GM18502 (cell line): Measurements from ENCODE around the gene MYO10.
"Not testable (repeated sequence)": the region's sequence is repeated elsewhere in the genome, so short reads cannot be mapped to it uniquely, and the experiment has no call there.

Experiments used
- ATAC-seq: cut with Tn5 transposase; IDR thresholded peaks from one replicate; pipeline ENCODE4 v1.9.1; 2021; ENCODE audit warnings: mild to moderate bottlenecking; ENCODE audit not compliant: unreplicated experiment, poor library complexity

The MYO10 gene

DNA sequence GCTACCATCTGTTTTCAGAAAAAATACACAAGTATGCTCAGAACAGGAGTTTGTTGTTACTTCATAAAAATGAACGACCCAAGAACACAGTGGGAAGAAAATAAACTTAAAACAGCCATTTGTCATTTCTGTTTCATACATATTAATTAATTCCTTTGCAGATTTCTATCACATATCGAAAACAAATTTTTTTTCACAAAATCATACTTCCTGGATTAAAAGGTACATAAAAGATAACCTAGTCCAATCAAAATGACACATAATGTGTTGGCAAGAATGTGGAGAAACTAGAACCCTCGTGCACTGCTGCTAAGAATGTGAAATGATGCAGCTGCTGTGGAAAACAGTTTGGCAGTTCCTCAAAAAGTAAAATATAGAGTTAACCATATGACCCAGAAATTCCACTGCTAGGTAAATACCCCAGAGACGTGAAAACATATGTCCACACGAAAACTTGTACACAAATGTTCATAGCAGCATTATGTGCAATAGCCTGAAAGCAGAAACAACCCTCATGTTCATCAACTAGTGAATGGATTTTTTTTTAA lies 46.0 kb downstream of the MYO10 start:
- no peak for ATAC-seq

DNA sequence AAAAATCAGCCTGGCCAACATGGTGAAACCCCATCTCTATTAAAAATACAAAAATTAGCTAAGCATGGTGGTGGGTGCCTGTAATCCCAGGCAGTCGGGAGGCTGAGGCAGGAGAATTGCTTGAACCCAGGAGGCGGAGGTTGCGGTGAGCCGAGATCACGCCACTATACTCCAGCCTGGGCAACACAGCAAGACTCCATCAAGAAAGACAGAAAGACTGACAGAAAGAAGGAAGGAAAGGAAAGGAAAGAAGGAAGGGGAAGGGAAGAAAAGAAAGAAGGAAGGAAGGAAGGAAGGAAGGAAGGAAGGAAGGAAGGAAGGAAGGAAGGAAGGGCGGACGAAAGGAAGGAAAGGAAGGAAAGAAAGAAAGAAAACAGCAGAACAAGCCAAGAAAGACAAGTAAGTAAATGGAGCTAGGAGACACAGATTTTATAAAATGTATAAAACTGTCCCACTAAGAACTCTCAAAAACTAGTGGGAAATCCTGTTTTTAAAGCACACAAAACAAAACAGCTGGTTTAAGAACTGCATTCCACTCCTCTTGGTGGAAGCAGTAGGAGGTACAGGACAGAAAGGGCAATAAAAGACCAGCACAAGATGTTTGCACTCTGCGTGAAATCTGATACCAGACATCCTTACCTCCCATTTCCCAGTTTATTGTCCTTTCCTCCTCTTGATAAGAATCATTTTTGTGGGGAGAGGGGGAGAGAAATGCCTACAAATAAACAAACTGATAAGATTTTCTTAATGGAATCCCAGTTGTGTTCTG lies 46.7 kb downstream of the MYO10 start:
- ATAC-seq: no peak

DNA sequence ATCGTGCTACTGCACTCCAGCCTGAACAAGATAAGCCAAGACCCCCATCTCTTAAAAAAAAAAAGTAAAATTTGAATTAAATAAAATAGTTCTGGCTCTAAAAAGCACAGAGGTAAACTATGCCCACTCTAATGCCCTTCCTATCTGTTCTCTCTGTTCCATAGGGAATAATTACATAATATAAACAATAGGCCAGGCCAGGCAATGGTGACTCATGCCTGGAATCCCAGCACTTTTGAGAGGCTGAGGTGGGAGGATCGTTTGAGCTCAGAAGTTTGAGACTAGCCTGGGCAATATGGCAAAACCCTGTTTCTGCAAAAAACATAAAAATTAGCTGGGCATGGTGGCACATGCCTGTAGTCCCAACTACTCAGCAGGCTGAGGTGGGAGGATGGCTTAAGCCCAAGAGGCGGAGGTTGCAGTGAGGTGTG lies 47.4 kb downstream of the MYO10 start:
- no peak for ATAC-seq

DNA sequence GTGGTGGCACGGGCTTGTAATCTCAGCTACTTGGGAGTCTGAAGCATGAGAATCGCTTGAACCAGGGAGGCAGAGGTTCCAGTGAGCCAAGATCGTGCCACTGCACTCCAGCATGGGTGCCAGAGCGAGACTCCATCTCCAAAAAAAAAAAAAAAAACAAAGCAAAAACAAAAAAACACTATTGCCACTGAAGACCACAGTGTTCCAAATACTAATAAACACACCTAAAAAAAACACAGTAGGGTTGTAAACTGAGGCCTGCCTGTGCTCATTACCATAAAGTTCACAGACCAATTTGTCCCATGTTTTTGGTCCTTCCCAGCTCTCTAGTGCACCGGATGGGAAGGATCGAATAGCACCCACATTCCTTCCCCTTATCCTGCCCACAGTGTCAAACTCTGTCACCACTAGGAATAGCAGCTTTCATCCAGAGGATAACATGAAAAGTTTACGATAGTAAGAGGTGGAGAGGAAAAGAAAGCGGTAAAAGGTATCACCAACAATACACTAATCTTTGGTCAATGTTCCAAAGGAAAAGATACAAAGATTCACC lies 49.2 kb downstream of the MYO10 start:
- ATAC-seq: no peak

DNA sequence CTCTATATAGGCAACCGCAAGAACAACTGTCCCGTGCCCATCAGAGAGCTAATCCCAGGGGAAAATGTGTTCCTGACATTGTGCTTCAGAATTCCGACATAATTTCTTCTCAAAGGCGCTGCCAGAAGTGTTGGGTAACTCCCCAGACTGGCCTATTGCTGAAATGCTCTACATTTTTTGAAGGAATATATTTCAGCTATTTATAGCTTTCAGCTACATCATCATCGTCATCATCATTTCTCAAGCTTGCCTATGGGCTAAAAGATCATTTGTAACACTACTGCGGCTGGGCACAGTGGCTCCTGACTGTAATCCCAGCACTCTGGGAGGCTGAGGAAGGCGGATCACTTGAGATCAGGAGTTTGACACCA lies 49.7 kb downstream of the MYO10 start:
- no peak for ATAC-seq

DNA sequence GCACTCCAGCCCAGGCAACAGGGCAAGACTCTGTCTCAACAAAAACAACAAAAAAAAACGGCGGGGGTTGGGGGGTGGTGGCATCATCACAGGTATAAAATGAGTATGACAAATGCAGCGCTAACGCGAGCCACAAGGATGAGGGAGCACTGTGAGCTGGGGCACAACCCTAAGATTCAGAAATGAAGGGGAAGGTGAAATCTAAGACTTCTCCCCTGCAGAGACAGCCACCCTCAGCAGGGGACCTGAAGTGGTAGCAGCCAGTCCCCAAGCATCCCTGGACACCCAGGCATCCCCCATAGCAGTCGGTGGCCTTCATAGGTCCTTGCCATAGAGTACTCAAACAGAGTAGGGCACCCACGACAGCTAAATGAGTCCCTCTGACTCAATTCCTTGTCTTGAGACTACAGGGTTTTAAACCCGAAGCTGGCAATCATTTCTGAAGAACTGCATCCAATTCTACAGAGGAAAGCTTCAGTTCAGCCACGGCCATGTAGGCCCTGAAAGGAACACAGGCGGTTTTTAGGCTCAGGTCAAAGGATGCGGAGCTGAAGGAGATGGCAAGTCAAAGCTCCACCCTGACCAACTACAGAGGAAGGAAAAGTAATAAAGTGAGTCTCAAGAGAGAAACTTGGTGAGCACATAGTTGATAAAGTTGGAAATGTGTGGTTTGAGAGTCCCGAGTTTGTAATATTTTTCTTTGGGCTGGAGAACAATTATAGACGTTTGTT lies 50.3 kb downstream of the MYO10 start:
- no peak for ATAC-seq

DNA sequence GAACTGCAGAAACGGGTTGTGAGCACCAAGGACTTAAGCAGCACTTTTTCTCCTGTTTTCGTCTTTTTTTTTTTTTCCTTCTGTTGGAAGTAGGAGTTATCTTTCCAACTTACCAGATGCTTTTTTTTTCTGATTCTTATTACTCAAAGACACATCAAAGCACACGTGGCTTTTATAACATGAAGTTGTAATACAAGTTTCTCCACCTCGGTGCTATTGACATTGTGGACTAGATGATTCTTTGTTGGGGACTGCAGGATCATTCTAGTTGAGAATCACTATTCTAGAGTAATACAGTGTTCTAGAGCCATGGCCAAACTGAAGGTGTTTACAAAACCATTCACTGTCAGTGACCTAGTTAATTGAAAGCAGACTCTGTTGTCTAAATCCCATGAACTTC lies 51.5 kb downstream of the MYO10 start:
- no peak for ATAC-seq

DNA sequence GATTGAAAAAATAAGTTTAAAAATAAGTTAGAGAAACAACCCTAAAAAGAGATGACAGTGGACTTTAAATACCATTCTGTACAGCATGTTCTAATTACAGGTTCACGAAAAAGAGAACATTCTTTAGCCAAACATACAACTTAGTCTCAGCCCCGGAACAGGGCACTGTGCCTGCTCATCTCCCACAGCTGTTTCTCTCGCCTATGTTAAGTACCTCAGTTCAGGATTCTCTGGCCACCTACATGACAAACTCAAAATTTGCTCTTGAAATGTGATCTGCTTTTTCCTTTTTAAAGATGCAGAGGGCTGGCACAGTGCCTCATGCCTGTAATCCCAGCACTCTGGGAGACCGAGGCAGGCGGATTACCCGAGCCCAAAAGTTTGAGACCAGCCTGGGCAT lies 52.3 kb downstream of the MYO10 start:
- ATAC-seq: no peak

DNA sequence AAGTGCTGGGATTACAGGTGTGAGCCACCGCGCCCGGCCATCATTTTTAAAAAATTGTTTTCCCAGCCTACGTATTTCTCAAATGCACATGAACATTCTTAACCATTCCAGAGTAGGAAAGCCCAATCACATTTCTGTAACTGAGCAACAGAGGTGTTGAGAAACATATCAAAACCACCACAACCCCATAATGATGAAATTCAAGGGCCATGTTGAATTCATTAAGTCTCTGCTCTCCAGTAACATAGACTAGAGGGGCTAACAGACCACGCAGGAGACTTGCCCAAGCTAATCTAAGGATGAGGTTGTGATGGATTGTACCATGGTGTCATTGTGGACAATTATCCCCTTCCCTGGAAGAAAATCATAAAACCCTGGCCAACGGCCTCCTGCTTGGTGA lies 52.9 kb downstream of the MYO10 start:
- no peak for ATAC-seq

DNA sequence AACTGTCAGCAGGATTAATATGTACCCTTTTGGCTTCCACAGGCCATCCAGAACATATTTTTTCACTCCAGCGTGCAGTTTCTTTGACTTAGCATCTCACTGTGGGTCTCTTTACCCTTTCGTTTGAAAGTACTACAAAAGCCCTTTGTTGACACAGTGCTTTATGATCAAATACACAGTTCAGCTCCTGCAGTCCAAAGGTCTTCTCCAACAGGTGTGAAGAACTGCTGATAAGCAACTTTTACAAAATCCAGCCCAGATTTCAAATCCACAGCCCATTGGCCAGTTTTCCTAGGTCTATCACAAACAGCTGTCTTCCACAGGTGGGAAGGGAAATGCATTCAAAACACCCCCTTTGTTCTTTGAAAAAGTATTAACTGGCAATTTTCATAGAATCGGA lies 54.8 kb downstream of the MYO10 start:
- no peak for ATAC-seq

DNA sequence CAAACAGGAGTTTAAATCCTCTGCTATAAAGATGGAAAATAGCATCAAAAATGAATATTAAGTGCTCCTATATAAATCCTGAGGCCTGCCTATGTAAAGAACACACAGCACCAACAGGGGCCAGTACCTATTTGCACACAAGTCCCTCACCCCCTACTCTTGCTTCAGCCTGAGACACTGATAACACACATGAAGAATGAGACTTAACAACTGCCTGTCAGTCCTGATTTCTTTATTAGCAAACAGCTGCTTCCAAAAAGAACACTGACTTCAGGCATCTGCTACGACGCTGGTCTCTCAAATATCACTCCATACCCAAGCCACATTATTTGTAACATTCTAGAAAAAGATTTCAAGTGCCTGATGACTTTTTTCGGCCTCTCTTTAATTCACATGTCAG lies 55.5 kb downstream of the MYO10 start:
- ATAC-seq: no peak

DNA sequence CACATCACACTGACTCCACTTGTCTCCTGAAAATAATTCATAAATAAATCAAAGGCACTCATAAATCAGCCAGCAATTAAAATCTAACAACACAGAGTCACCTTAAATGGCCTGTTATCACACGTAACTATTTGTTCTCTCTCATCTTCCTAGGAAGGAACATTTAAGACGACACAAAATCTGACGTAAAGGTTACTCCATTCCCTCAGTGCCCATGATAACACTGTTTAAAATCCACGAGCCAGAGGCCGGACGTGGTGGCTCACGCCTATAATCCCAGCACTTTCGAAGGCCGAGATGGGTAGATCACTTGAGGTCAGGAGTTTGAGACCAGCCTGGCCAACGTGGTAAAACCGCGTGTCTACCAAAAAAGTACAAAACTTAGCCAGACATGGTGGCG lies 56.4 kb downstream of the MYO10 start:
- ATAC-seq: no peak

DNA sequence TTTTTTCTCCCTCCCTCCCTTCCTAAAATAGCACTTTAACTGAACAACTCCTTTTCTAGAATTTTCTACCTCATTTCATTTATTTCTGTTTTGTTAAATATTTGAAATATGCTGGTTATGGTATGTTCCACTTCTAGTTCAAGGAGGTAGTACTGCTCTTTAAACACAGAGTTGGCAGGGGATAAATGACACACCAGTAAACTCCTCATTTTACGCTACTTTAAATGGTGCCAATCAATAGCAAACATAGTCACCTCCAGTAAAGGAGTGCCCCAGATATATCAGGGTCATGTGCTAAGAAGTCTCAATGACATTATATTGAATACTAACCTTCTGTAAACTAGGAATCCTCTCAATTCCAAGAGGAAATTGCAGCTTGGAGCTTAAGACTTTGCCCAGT lies 56.9 kb downstream of the MYO10 start:
- no peak for ATAC-seq

DNA sequence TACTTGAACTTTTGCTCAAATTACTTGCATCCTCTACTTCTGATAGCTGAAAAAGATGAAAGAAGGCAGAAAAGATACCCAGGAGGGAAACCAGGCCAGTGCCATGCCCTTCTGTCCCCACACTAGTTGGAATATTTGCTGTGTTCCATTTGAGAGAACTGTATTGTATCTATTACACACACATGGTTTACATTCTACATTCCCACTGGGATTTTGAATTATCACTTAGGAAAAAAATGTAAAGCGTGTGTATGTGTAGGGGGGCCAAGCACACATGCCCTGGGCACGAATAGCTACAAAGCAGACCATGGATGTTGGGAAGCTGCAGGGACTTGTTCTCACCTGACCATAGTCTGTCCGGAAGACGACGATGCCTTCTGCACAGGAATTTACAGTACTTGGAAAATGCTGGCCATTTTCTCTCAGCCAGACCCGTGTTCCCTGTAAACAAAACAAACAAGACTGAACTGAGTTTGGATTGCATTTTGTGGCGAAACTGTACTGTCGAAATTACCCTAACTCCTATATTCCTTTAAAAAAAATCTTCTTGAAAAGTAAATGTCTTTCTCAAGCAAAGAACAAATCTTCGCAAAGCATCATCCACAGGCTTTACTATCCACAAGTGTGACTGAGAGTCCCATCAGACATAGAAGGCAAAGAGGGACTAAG lies 58.7 kb downstream of the MYO10 start:
- ATAC-seq: no peak

DNA sequence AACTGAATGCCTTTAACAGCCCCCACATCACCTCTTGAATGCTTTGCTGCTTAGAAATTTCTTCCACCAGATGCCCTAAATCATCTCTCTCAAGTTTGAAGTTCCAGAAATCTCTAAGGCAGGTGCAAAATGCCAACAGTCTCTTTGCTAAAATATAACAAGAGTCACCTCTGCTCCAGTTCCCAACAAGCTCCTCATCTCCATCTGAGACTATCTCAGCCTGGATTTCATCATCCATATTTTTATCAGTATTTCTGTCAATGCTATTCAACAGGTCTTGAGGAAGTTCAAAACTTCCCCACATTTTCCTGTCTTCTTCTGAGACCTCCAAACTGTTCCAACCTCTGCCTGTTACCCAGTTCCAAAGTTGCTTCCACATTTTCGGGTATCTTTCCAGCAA lies 61.7 kb downstream of the MYO10 start:
- ATAC-seq: not testable (repeated sequence)

DNA sequence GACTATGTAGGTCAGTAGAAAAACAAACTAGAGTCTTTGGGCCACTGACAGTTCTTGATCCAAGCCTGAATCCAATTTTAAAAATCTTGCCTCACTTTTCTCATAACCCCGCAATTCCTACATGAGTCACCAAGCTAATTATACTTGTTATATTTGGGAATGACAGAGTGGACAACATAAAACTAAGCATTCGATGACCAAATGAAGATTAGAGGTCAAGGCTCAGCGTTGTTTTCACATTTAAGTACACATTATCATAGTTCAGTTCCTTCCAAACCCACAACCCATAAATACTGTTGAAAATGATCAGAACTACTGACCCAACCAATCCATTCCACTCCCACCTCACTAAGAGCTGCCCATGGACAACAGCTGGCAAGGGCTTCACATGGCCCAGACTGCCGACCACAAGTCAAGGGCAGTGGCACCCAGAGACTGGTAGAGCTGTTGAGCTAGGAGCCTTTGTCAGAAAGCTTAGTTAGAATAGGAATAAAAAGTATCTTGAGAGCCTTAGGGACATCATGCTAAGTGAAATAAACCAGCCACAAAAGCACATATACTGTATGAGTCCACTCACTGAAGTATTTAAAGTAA lies 64.2 kb downstream of the MYO10 start:
- no peak for ATAC-seq

DNA sequence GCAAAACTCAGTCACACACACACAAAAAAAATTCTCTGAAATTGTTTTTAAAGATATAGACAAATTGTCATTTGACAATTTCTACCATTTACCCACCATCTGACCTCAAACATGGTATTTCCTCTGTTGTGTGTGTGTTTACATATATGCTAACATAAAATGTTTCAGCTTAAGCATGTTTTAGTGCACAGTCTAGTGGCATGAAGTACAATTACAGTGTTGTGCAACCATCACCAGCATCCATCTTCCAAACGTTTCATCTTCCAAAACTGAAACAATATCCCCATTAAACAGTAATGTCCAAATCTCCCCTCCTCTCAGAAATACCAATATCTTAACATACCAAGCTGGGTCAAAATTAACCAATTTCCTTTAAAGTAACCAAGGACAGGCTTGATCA lies 65.2 kb downstream of the MYO10 start:
- no peak for ATAC-seq

DNA sequence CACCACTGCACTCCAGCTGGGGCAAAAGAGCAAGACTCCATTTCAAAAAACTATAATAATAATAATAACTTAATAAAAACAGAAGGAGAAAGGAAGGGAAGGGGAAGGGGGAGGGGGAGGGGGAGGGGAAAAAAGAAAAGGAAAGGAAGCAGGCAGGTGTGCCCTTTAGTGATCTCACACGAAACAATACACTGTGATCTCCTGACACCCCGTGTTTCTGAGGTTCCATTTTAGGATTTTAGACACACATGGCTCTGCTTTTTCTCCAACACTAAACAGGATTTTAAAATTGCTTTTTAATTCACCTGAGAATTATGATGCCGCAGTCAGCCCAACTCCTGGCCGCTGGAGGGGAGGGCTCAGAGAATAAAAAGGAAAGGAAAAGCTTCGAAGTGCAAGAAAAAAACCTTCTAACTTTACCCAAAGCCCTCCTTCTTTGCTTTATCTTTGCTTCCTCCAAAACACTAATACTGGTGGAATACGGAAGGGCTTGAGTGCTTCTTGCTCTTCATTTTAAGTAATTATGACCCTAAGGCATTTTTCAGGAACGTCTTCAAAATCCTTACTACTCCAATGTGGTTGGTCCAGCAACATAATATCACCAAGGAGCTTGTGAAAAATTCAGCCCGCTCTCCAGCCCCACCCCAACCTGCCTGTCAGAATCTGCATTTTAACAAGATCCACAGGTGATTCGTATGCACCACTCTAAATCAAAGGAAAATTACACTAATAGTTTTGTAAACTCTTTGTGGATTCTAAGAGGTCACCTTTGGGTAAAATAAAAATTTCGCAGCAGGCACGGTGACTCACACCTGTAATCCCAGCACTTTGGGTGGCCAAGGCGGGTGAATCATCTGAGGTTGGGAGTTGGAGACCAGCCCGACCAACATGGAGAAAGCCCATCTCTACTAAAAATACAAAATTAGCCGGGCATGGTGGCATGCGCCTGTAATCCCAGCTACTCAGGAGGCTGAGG lies 66.0 kb downstream of the MYO10 start:
- no peak for ATAC-seq

DNA sequence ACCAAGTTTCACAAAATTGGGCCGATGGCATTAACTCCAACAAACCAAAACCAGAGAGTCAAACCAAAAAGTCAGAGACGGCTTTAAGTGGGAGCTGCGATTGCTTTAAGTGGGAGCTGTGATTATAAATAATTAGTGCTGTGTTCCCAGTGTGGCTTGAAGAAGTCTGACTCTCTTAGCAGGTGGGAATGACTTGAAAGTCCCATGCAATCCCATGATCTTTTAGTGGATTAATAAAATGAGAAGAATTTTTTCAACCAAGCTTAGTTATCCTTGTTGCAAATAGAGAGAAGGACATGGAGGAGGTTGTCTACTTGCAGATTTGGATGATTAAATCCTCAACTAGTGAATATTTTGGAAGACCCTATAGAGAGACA lies 68.5 kb downstream of the MYO10 start:
- ATAC-seq: no peak
